ENCODE measurements around the gene ATP8B1.
"Not testable (repeated sequence)": the region's sequence is repeated elsewhere in the genome, so short reads cannot be mapped to it uniquely, and the experiment has no call there.

Gene ATP8B1

DNA sequence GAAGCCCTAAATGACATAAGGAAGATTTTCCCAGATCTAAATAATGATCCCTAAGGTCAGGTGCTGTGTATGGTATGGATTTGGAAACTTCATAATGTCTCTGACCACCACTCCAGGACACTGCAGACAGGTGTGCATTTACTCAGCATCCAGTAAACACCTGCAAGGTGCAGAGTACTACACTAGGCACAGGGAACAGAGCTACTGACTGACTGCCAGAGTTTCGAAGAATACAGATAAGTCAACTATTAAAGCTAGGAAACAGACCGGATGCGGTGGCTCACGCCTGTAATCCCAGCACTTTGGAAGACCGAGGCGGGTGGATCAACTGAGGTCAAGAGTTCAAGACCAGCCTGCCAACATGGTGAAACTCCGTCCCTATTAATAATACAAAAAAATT is 65.0 kb downstream of the ATP8B1 start:
- Histone ChIP-seq H4K8ac (ENCODE audit: low read depth, low read length) (no peak overlapping the region), H3K79me2 (ENCODE audit: control insufficient read depth, insufficient read depth, low read length) (no peaks in the 10 kb centered on the region), H2AK5ac (ENCODE audit: low read length) (no peak overlapping the region), H3K4me3 (ENCODE audit: low read length) (no peak overlapping the region), H3K4ac (ENCODE audit: low read depth, low read length) (no peak overlapping the region), H3K4me1 (ENCODE audit: control insufficient read depth, low read depth, low read length) (no peaks in the 10 kb centered on the region), H3K4me2 (ENCODE audit: low read length) (no peak overlapping the region), H3K56ac (ENCODE audit: low read length) (no peak overlapping the region), H3K79me1 (ENCODE audit: low read length) (no peaks in the 10 kb centered on the region), H3K18ac (ENCODE audit: low read length) (no peak overlapping the region), H2BK120ac (ENCODE audit: low read depth, low read length) (no peak overlapping the region), H3K9ac (ENCODE audit: low read length) (no peak overlapping the region), H4K5ac (ENCODE audit: low read length) (no peak overlapping the region), H3K27me3 (ENCODE audit: insufficient read depth, low read length, poor library complexity) (no peaks in the 10 kb centered on the region), H2BK5ac (ENCODE audit: low read length) (no peak overlapping the region), H3K23ac (ENCODE audit: low read length) (no peak overlapping the region), H3K36me3 (ENCODE audit: control insufficient read depth, insufficient read depth, low read length) (no peaks in the 10 kb centered on the region), H3K27ac (ENCODE audit: low read depth, low read length) (no peak overlapping the region), H2BK15ac (replicated peaks; ENCODE audit: low read depth) (no peak overlapping the region)
- no CpG with 5 or more reads among the region's 7 CpGs for WGBS (ENCODE audit: extremely low coverage, insufficient coverage, low lambda C conversion rate)
- DNase-seq, result no peak

DNA sequence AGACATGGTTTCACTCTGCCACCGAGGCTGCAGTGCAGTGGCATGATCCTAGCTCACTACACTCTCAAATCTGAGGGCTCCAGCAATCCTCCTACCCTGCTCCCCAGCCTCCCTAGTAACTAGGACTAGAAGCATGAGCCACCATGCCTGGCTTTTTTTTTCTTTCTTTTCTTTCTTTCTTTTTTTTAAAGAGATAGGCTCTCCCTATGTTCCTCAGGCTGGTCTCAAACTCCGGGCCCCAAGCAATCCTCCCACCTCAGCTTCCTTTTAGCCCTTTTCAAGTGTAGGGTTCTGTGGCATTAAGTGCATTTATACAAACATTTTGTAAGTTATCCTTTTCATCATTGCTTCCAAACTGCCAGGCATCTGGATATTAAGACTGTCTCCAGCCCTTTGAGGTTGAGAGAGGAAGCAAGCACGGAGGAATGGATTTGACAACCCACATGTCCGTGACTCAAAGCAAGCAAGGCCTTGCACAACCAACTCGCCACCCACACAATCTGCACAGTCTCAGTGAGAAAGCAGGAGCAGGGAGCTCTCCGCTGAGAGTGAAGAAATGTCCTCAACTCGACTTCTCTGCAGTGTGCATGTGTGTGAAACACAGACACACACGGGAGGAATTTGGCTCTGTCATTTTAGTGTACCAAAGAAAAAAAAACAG is 65.6 kb downstream of the ATP8B1 start:
- Histone ChIP-seq H3K4ac (ENCODE audit: low read depth, low read length) (no peak overlapping the region), H3K9ac (ENCODE audit: low read length) (no peak overlapping the region), H3K27me3 (ENCODE audit: insufficient read depth, low read length, poor library complexity) (no peaks in the 10 kb centered on the region), H3K36me3 (ENCODE audit: control insufficient read depth, insufficient read depth, low read length) (no peaks in the 10 kb centered on the region), H2AK5ac (ENCODE audit: low read length) (no peak overlapping the region), H3K4me2 (ENCODE audit: low read length) (no peak overlapping the region), H3K27ac (ENCODE audit: low read depth, low read length) (no peak overlapping the region), H2BK120ac (ENCODE audit: low read depth, low read length) (no peak overlapping the region), H3K4me1 (ENCODE audit: control insufficient read depth, low read depth, low read length) (no peaks in the 10 kb centered on the region), H2BK15ac (replicated peaks; ENCODE audit: low read depth) (no peak overlapping the region), H2BK5ac (ENCODE audit: low read length) (no peak overlapping the region), H4K8ac (ENCODE audit: low read depth, low read length) (no peak overlapping the region), H4K5ac (ENCODE audit: low read length) (no peak overlapping the region), H3K23ac (ENCODE audit: low read length) (no peak overlapping the region), H3K18ac (ENCODE audit: low read length) (no peak overlapping the region), H3K79me1 (ENCODE audit: low read length) (no peaks in the 10 kb centered on the region), H3K4me3 (ENCODE audit: low read length) (no peak overlapping the region), H3K79me2 (ENCODE audit: control insufficient read depth, insufficient read depth, low read length) (no peaks in the 10 kb centered on the region), H3K56ac (ENCODE audit: low read length) (no peak overlapping the region)
- no CpG with 5 or more reads among the region's 8 CpGs for WGBS (ENCODE audit: extremely low coverage, insufficient coverage, low lambda C conversion rate)
- no peak for DNase-seq

DNA sequence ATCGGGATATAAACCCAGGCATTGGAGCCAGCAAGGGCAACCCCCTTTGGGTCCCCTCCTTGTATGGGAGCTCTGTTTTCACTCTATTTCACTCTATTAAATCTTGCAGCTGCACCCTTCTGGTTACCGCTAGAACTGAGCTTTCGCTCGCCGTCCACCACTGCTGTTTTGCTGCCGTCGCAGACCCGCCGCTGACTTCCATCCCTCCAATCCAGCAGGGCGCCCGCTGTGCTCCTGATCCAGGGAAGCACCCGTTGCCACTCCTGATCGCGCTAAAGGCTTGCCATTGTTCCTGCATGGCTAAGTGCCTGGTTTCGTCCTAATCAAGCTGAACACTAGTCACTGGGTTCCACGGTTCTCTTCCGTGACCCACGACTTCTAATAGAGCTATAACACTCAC is 68.1 kb downstream of the ATP8B1 start:
- WGBS (ENCODE audit: extremely low coverage, insufficient coverage, low lambda C conversion rate), result no CpG with 5 or more reads among the region's 18 CpGs

DNA sequence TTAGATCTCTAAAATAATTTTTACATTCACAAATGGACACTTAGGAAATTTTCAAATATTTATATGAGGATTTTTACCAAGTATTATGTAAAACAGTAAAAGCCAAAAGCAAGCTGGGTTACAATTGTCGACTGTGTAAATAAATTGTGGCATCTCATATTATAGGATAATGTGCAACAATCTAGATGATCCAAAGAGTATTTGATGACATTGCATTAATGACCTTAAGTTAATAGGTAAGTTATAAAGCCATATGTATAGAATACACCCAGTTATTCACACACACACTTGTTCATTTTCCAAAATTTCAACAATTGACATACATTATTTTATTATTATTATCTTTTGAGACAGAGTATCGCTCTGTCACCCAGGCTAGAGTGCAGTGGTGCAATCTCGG is 69.3 kb downstream of the ATP8B1 start:
- Histone ChIP-seq H3K18ac (ENCODE audit: low read length) (no peak overlapping the region), H4K5ac (ENCODE audit: low read length) (no peak overlapping the region), H3K4me1 (ENCODE audit: control insufficient read depth, low read depth, low read length) (no peaks in the 10 kb centered on the region), H3K27ac (ENCODE audit: low read depth, low read length) (no peak overlapping the region), H3K27me3 (ENCODE audit: insufficient read depth, low read length, poor library complexity) (no peaks in the 10 kb centered on the region), H3K56ac (ENCODE audit: low read length) (no peak overlapping the region), H2BK15ac (replicated peaks; ENCODE audit: low read depth) (no peak overlapping the region), H3K4ac (ENCODE audit: low read depth, low read length) (no peak overlapping the region), H2BK120ac (ENCODE audit: low read depth, low read length) (no peak overlapping the region), H3K79me1 (ENCODE audit: low read length) (no peaks in the 10 kb centered on the region), H2BK5ac (ENCODE audit: low read length) (no peak overlapping the region), H2AK5ac (ENCODE audit: low read length) (no peak overlapping the region), H4K8ac (ENCODE audit: low read depth, low read length) (no peak overlapping the region), H3K9ac (ENCODE audit: low read length) (no peak overlapping the region), H3K23ac (ENCODE audit: low read length) (no peak overlapping the region), H3K4me2 (ENCODE audit: low read length) (no peak overlapping the region), H3K4me3 (ENCODE audit: low read length) (no peak overlapping the region), H3K36me3 (ENCODE audit: control insufficient read depth, insufficient read depth, low read length) (no peaks in the 10 kb centered on the region), H3K79me2 (ENCODE audit: control insufficient read depth, insufficient read depth, low read length) (no peaks in the 10 kb centered on the region)
- DNase-seq, result no peak
- WGBS (ENCODE audit: extremely low coverage, insufficient coverage, low lambda C conversion rate), result no CpG with 5 or more reads among the region's 3 CpGs

More for the DNA sequence above, 68.1 kb downstream of the ATP8B1 start:
- not testable (repeated sequence) for H3K27me3 ChIP-seq (ENCODE audit: insufficient read depth, low read length, poor library complexity); H3K27ac ChIP-seq (ENCODE audit: low read depth, low read length); H2AK5ac ChIP-seq (ENCODE audit: low read length); H3K79me2 ChIP-seq (ENCODE audit: control insufficient read depth, insufficient read depth, low read length); H3K4me1 ChIP-seq (ENCODE audit: control insufficient read depth, low read depth, low read length); H4K8ac ChIP-seq (ENCODE audit: low read depth, low read length); H2BK120ac ChIP-seq (ENCODE audit: low read depth, low read length); DNase-seq; H2BK15ac ChIP-seq (replicated peaks; ENCODE audit: low read depth); H3K23ac ChIP-seq (ENCODE audit: low read length); H3K56ac ChIP-seq (ENCODE audit: low read length); H3K4me2 ChIP-seq (ENCODE audit: low read length); H3K36me3 ChIP-seq (ENCODE audit: control insufficient read depth, insufficient read depth, low read length); H3K79me1 ChIP-seq (ENCODE audit: low read length); H3K18ac ChIP-seq (ENCODE audit: low read length); H3K4ac ChIP-seq (ENCODE audit: low read depth, low read length); H2BK5ac ChIP-seq (ENCODE audit: low read length); H4K5ac ChIP-seq (ENCODE audit: low read length); H3K4me3 ChIP-seq (ENCODE audit: low read length); H3K9ac ChIP-seq (ENCODE audit: low read length)

- Histone ChIP-seq H2BK5ac (ENCODE audit: low read length) (no peak overlapping the region), H3K56ac (ENCODE audit: low read length) (no peak overlapping the region), H3K79me1 (ENCODE audit: low read length) (no peaks in the 10 kb centered on the region), H3K4me2 (ENCODE audit: low read length) (no peak overlapping the region), H3K27ac (ENCODE audit: low read depth, low read length) (no peak overlapping the region), H4K8ac (ENCODE audit: low read depth, low read length) (no peak overlapping the region), H2AK5ac (ENCODE audit: low read length) (no peak overlapping the region), H3K4me1 (ENCODE audit: control insufficient read depth, low read depth, low read length) (no peaks in the 10 kb centered on the region), H3K27me3 (ENCODE audit: insufficient read depth, low read length, poor library complexity) (no peaks in the 10 kb centered on the region), H2BK15ac (replicated peaks; ENCODE audit: low read depth) (no peak overlapping the region), H3K4me3 (ENCODE audit: low read length) (no peak overlapping the region), H2BK120ac (ENCODE audit: low read depth, low read length) (no peak overlapping the region), H3K18ac (ENCODE audit: low read length) (no peak overlapping the region), H3K36me3 (ENCODE audit: control insufficient read depth, insufficient read depth, low read length) (no peaks in the 10 kb centered on the region), H3K4ac (ENCODE audit: low read depth, low read length) (no peak overlapping the region), H3K79me2 (ENCODE audit: control insufficient read depth, insufficient read depth, low read length) (no peaks in the 10 kb centered on the region), H4K5ac (ENCODE audit: low read length) (no peak overlapping the region), H3K23ac (ENCODE audit: low read length) (no peak overlapping the region), H3K9ac (ENCODE audit: low read length) (no peak overlapping the region)
- DNase-seq, result no peak
- no CpG with 5 or more reads among the region's 5 CpGs for WGBS (ENCODE audit: extremely low coverage, insufficient coverage, low lambda C conversion rate)
Observed at GRCh38 chr18:57730146-57730545, 73.0 kb downstream of the ATP8B1 start.

- no CpG with 5 or more reads among the region's 11 CpGs for WGBS (ENCODE audit: extremely low coverage, insufficient coverage, low lambda C conversion rate)
- Histone ChIP-seq H3K4me3 (ENCODE audit: low read length) (no peak overlapping the region), H3K27ac (ENCODE audit: low read depth, low read length) (no peak overlapping the region), H2BK15ac (replicated peaks; ENCODE audit: low read depth) (no peak overlapping the region), H3K27me3 (ENCODE audit: insufficient read depth, low read length, poor library complexity) (no peaks in the 10 kb centered on the region), H3K4ac (ENCODE audit: low read depth, low read length) (no peak overlapping the region), H2BK5ac (ENCODE audit: low read length) (no peak overlapping the region), H3K79me2 (ENCODE audit: control insufficient read depth, insufficient read depth, low read length) (no peaks in the 10 kb centered on the region), H3K56ac (ENCODE audit: low read length) (no peak overlapping the region), H3K23ac (ENCODE audit: low read length) (no peak overlapping the region), H3K4me1 (ENCODE audit: control insufficient read depth, low read depth, low read length) (no peaks in the 10 kb centered on the region), H3K4me2 (ENCODE audit: low read length) (no peak overlapping the region), H3K18ac (ENCODE audit: low read length) (no peak overlapping the region), H3K36me3 (ENCODE audit: control insufficient read depth, insufficient read depth, low read length) (no peaks in the 10 kb centered on the region), H3K9ac (ENCODE audit: low read length) (no peak overlapping the region), H4K5ac (ENCODE audit: low read length) (no peak overlapping the region), H2AK5ac (ENCODE audit: low read length) (no peak overlapping the region), H3K79me1 (ENCODE audit: low read length) (no peaks in the 10 kb centered on the region), H4K8ac (ENCODE audit: low read depth, low read length) (no peak overlapping the region), H2BK120ac (ENCODE audit: low read depth, low read length) (no peak overlapping the region)
- DNase-seq, result no peak
Observed at GRCh38 chr18:57728941-57729511, 74.1 kb downstream of the ATP8B1 start.
